HepG2 (cell line): Measurements from ENCODE around the gene SFI1. TPM values are rescaled to one million over a fixed set of nuclear protein-coding genes. Genes with fewer than 3 reads are reported as not detected.

ENCODE experiments used
- CEBPB ChIP-seq: IDR thresholded peaks from 2 replicates; pipeline ENCODE4 v1.6.1; 2011; ENCODE audit warnings: low read depth, low read length, improper control_type of control experiment, borderline replicate concordance
- EP300 ChIP-seq, 3 experiments: sonication (generic) in 1 of 3; formaldehyde crosslinking in 1 of 3; IDR thresholded peaks; 2 replicates each; pipeline versions ENCODE4 v1.5.1 to v1.6.1; 2011 to 2020; ENCODE audit warnings: low read depth in 2 of 3, low read length in 2 of 3, borderline replicate concordance in 1 of 3, improper control_type of control experiment in 1 of 3, mild to moderate bottlenecking in 1 of 3, missing genetic modification reagents in 1 of 3, moderate library complexity in 1 of 3
- ETV5 ChIP-seq: IDR thresholded peaks from 2 replicates; pipeline ENCODE4 v1.6.1; 2018; ENCODE audit warnings: missing biosample characterization, missing genetic modification reagents, inconsistent platforms, borderline replicate concordance
- GMEB2 ChIP-seq: IDR thresholded peaks from 2 replicates; pipeline ENCODE4 v1.6.1; 2016; ENCODE audit warnings: missing biosample characterization, missing genetic modification reagents, low read depth
- HNRNPLL ChIP-seq: fragments of 200-400 bp; formaldehyde crosslinking; IDR thresholded peaks from 2 replicates; pipeline ENCODE4 v1.6.1; 2017; ENCODE audit warnings: mild to moderate bottlenecking, low read depth, low read length; ENCODE audit not compliant: poor library complexity, severe bottlenecking
- KLF6 ChIP-seq: IDR thresholded peaks from 2 replicates; pipeline ENCODE4 v1.8.0; 2016; ENCODE audit warnings: missing biosample characterization, missing genetic modification reagents
- MAFK ChIP-seq, 2 experiments: IDR thresholded peaks in 1 of 2; conservative IDR thresholded peaks in 1 of 2; 2 replicates each; pipeline ENCODE4 v1.6.1; 2011; ENCODE audit warnings: improper control_type of control experiment in 2 of 2, low read length in 2 of 2
- NFYC ChIP-seq: IDR thresholded peaks from 2 replicates; pipeline ENCODE4 v1.6.1; 2016; ENCODE audit warnings: missing genetic modification reagents, missing compliant biosample characterization
- ONECUT2 ChIP-seq: sonication (generic); formaldehyde crosslinking; IDR thresholded peaks from 2 replicates; pipeline ENCODE4 v1.4.0; 2020; ENCODE audit warnings: missing genetic modification reagents
- RARG ChIP-seq: sonication (generic); formaldehyde crosslinking; IDR thresholded peaks from 2 replicates; pipeline ENCODE4 v1.4.0; 2020; ENCODE audit warnings: low read depth, mild to moderate bottlenecking, missing genetic modification reagents
- TEF ChIP-seq: sonication (generic); formaldehyde crosslinking; IDR thresholded peaks from 2 replicates; pipeline ENCODE4 v1.5.0; 2020; ENCODE audit warnings: missing genetic modification reagents
- ZFP90 ChIP-seq: sonication (generic); formaldehyde crosslinking; IDR thresholded peaks from 2 replicates; pipeline ENCODE4 v1.8.0; 2022; ENCODE audit warnings: missing genetic modification reagents, mild to moderate bottlenecking, inconsistent platforms, borderline replicate concordance
- ZNF292 ChIP-seq: sonication (generic); formaldehyde crosslinking; IDR thresholded peaks from 2 replicates; pipeline ENCODE4 v1.8.1; 2022; ENCODE audit warnings: mild to moderate bottlenecking, low read depth, missing genetic modification reagents, borderline replicate concordance
- ZNF326 ChIP-seq: sonication (generic); formaldehyde crosslinking; IDR thresholded peaks from 2 replicates; pipeline ENCODE4 v1.4.0; 2020; ENCODE audit warnings: missing genetic modification reagents, borderline replicate concordance
- ZNF468 ChIP-seq: sonication (generic); formaldehyde crosslinking; IDR thresholded peaks from 2 replicates; pipeline ENCODE4 v1.8.0; 2022; ENCODE audit warnings: mild to moderate bottlenecking, moderate library complexity, missing genetic modification reagents
- ZNF749 ChIP-seq: sonication (generic); formaldehyde crosslinking; IDR thresholded peaks from 2 replicates; pipeline ENCODE4 v1.8.0; 2022; ENCODE audit warnings: mild to moderate bottlenecking, missing genetic modification reagents, moderate library complexity, borderline replicate concordance
- ZSCAN21 ChIP-seq: sonication (generic); formaldehyde crosslinking; IDR thresholded peaks from 2 replicates; pipeline ENCODE4 v1.8.0; 2022; ENCODE audit warnings: mild to moderate bottlenecking, missing genetic modification reagents, moderate library complexity, borderline replicate concordance
- ZSCAN30 ChIP-seq: sonication (generic); formaldehyde crosslinking; IDR thresholded peaks from 2 replicates; pipeline ENCODE4 v1.5.0; 2020; ENCODE audit warnings: mild to moderate bottlenecking, missing genetic modification reagents
- ZXDC ChIP-seq: sonication (generic); formaldehyde crosslinking; IDR thresholded peaks from 2 replicates; pipeline ENCODE4 v1.5.0; 2020; ENCODE audit warnings: mild to moderate bottlenecking, missing genetic modification reagents
- polyA plus RNA-seq, 8 experiments: library from polyadenylated mRNA; depleted of rRNA in 3 of 8; stranded (reverse) in 7 of 8; unstranded in 1 of 8; fragments of >200 nt; fragmentation: Illumina TruSeq in 4 of 8; extraction: Trizol in 4 of 8; gene quantifications; 2 replicates each; pipeline versions ENCODE4 v1.2.1 to v1.2.3, GENCODE V29; 2011 to 2016; ENCODE audit warnings: low read depth in 4 of 8, missing spikeins in 1 of 8, mixed read lengths in 1 of 8; ENCODE audit not compliant: insufficient read depth in 1 of 8
- total RNA-seq, 5 experiments: library from RNA; depleted of rRNA; stranded (reverse); fragments of >200 nt; fragmentation: Illumina TruSeq; extraction: Trizol; gene quantifications; 2 replicates each; pipeline ENCODE4 v1.2.3, GENCODE V29; 2016; ENCODE audit warnings: low read depth in 1 of 5

Gene SFI1
- total and polyA plus RNA-seq, 2 of the 13 experiments (the other 11 are each of a cell fraction or from before 2014, with no cell fraction given): 20.5 to 40.1 TPM

- TF ChIP-seq ZNF326 (CRISPR knock-in tag) (no peak), ZSCAN30 (CRISPR knock-in tag) (no peak), EP300 (IDR thresholded peaks at IDR 0.05; ENCODE audit: low read depth in 2 of 2, low read length in 2 of 2) (peak in 1 of 2 experiments; percentile 93; a peak in 2 of 4 replicates), EP300 (CRISPR knock-in tag; IDR thresholded peaks at IDR 0.05; ENCODE audit: borderline replicate concordance) (peak; percentile 90; the same call in 1 of the 2 replicates), ZFP90 (CRISPR knock-in tag) (no peak), CEBPB (no peak), ETV5 (peak; percentile 92), HNRNPLL (no peak), KLF6 (peak; percentile 35; the same call in 1 of the 2 replicates), ZNF292 (CRISPR knock-in tag) (peak; percentile 72; the same call in 1 of the 2 replicates), ZNF749 (no peak), GMEB2 (CRISPR knock-in tag) (no peak), ONECUT2 (CRISPR knock-in tag) (no peak), ZXDC (CRISPR knock-in tag) (no peak), NFYC (CRISPR knock-in tag) (no peak), ZSCAN21 (CRISPR knock-in tag) (no peak), MAFK (conservative IDR thresholded peaks at IDR 0.05 in 1 of 2, IDR thresholded peaks at IDR 0.05 in 1 of 2; ENCODE audit: low read length in 2 of 2) (peak; percentile 31 to 51; a peak in 3 of 4 replicates), ZNF468 (no peak), RARG (CRISPR knock-in tag) (no peak), TEF (CRISPR knock-in tag) (no peak)
These were observed 90.0 kb downstream of the SFI1 start (continued) for GRCh38 chr22:31586137-31586920.
